Measurements from ENCODE around the gene CFAP77. TPM values are rescaled to one million over a fixed set of nuclear protein-coding genes. Genes with fewer than 3 reads are reported as not detected.

CFAP77 gene
- total RNA-seq, 4 donors from 2014 or later: not detected

DNA sequence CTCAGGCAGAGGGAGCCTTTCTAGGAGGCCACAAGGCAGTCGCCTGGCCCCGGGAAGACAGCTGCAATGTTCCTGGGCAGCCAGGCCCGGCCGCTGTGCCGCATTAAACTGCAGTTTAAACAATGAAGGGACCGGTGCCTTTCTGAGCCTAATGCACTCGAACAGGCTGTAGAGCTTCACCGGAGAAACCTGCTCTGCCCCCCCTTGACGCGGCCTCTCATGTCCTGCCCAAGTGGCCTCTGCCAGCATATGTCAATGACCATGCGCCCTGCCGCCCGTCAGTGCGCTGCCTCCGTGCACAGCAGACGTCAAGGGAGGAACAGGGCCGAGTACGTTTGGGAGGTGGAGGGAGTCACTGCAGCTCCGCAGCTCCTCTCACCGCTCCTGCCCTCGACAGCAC, 133.9 kb downstream of the CFAP77 start:
- 68 to 70% methylated on average over 21 of the region's 21 CpGs for WGBS, 2 donors
- no peak overlapping the region for H3K4me3 ChIP-seq (ENCODE audit: low read depth, poor library complexity, severe bottlenecking)
- TF ChIP-seq POLR2A (IDR thresholded peaks at IDR 0.05): no peak
- no peak for TF ChIP-seq CTCF (IDR thresholded peaks at IDR 0.05)
- intact Hi-C loops (cut with DNase I; ENCODE audit: low total_unique reads): no loop called here
- no peak for DNase-seq (ENCODE audit: low spot score in 2 of 2)

DNA sequence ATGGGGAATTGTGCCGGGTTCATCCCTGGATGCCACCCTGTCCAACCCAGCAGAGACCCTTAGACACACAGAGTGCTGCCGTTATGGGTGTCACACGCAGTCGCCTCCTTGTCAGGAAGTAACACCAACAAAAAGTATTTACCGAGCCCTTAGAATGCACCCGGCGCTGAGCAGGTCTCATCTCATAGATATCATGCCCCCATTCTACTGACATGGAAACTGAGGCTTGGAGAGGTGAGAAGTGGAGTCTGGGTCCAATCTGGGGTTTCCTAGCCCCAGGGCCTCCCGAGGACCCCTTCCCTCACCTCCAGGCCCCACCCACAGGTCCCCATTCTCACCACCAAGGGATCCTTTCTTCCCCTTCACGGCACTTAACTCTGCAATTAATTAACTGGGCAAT, 135.6 kb downstream of the CFAP77 start:
- DNase-seq (ENCODE audit: low spot score in 2 of 2): no peak
- WGBS, 2 donors: 75 to 76% methylated on average over 9 of the region's 9 CpGs
- TF ChIP-seq POLR2A (IDR thresholded peaks at IDR 0.05) (no peak), CTCF (IDR thresholded peaks at IDR 0.05) (no peak)
- intact Hi-C loops (cut with DNase I; ENCODE audit: low total_unique reads): no loop called here
- no peak overlapping the region for H3K4me3 ChIP-seq (ENCODE audit: low read depth, poor library complexity, severe bottlenecking)

DNA sequence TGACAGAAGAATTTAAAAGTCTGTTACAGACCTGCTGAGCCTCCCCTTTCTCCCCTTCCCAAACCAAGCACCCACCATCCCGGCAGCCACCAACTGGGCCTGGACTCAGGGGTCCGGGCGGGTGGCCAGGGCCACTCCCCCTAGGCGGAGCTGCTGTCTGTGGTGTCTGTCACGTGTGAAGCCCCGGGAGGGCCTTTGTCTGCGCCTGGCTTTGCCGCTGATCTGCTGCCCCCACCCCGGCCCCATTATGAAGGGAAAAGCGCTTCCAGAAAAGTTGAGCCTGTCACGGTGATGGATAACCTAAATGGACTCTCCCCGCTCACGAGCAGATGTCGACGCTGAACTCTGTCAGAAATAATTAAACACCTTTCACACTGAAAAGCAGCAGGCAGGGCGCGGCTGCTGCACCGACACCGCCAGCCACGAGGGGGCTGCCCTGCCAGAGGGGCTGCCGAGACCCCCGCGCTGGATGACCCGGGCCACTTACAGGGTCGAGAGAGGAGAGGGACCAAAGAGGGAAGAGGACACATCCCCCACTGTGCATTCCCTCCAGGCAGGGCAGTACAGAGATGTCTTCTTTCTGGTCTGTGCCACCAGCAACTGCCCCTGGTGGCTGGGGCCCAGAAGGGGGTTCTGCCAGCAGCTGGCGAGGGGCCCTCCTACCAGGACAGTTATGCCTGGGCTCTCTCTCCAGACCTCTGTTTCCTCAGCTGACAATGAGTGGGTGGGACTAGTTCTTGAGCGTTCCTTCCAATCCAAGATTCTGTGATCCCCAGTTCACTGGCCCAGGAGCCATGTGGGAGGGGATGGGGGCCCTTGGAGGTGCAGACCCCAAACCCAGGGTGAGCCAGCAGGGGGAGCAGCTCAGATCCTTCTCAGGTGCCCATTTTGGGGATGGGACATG, 136.4 kb downstream of the CFAP77 start:
- 1 to 3% methylated on average over 18 to 24 of the region's 27 CpGs for WGBS, 2 donors
- H3K4me3 ChIP-seq (ENCODE audit: low read depth, poor library complexity, severe bottlenecking): no peak overlapping the region
- intact Hi-C loops (cut with DNase I; ENCODE audit: low total_unique reads): no loop called here
- no peak for DNase-seq (ENCODE audit: low spot score in 2 of 2)
- TF ChIP-seq POLR2A (IDR thresholded peaks at IDR 0.05) (no peak), CTCF (IDR thresholded peaks at IDR 0.05) (no peak)

DNA sequence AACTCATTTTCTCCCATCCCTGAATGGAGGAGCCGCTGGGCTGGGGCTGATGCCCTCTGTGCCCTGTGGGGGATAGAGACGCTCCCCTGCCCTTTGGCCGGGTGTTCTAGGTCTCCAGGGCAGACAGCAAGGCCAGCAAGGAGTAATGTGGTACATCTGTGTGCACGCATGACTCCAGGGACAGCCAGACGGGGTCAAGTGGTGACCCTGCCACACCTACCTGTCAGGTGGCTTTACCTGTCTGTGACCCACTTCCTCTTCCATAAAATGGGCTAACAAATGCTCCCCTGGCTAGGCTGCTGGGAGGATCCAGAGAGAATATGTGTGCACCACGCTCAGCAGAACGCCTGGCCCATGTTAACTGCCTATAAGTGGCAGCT, 137.0 kb downstream of the CFAP77 start:
- 60 to 74% methylated on average over 6 to 7 of the region's 7 CpGs for WGBS, 2 donors
- intact Hi-C loops (cut with DNase I; ENCODE audit: low total_unique reads): no loop called here
- DNase-seq (ENCODE audit: low spot score in 2 of 2): no peak
- TF ChIP-seq CTCF (IDR thresholded peaks at IDR 0.05) (no peak), POLR2A (IDR thresholded peaks at IDR 0.05) (no peak)
- H3K4me3 ChIP-seq (ENCODE audit: low read depth, poor library complexity, severe bottlenecking): no peak overlapping the region

DNA sequence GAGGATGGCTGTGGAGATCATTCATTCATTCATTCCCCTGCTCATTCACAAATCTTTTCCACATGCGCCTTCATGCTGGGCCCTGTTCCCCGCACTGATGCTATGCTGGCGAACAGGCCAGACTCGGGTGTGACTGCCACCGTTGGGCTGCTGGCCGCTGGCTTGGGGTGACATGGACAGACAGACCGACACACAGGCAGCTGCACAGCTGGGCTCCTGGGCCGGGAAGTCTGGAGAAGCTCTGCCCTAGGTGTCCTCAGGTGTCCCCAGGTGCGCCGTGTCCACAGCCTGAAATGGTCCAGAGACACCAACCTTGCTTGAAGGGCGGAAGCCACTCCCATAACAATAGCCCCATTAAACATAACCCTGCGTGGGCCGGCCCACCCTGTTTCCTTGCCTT, 137.4 kb downstream of the CFAP77 start:
- DNase-seq (ENCODE audit: low spot score in 2 of 2): no peak
- no peak overlapping the region for H3K4me3 ChIP-seq (ENCODE audit: low read depth, poor library complexity, severe bottlenecking)
- no peak for TF ChIP-seq POLR2A (IDR thresholded peaks at IDR 0.05)
- no peak for TF ChIP-seq CTCF (IDR thresholded peaks at IDR 0.05)
- 86 to 93% methylated on average over 13 of the region's 13 CpGs for WGBS, 2 donors
- intact Hi-C loops (cut with DNase I; ENCODE audit: low total_unique reads): no loop called here
